Esophagus muscularis mucosa (tissue), 4 donors: ENCODE results near the gene TDRD12. TPM values are rescaled to one million over a fixed set of nuclear protein-coding genes. Genes with fewer than 3 reads are reported as not detected.

Experiments used
- DNase-seq: peaks from one replicate; pipeline ENCODE4 v3.0.0-alpha.2; 2017; ENCODE audit errors: extremely low spot score
- H3K27ac ChIP-seq, 4 donors: fragments of 200-600 bp; sonication (generic); replicated peaks in 1 of 4; 1 replicate in 3 of 4; 2 replicates in 1 of 4; pipeline ENCODE4 v1.5.1; 2016 to 2019; ENCODE audit warnings: mild to moderate bottlenecking in 1 of 4
- H3K27me3 ChIP-seq, 4 donors: fragments of 200-600 bp; sonication (generic); one replicate each; pipeline versions ENCODE4 v1.5.1 to v1.6.0; 2016 to 2019
- H3K36me3 ChIP-seq, 4 donors: fragments of 200-600 bp; sonication (generic); one replicate each; pipeline ENCODE4 v1.5.1; 2016 to 2019
- H3K4me1 ChIP-seq, 4 donors: fragments of 200-600 bp; sonication (generic); one replicate each; pipeline ENCODE4 v1.5.1; 2016 to 2019
- H3K4me3 ChIP-seq, 4 donors: fragments of 200-600 bp; sonication (generic); 1 replicate in 2 of 4; 2 replicates in 2 of 4; pipeline ENCODE4 v1.5.1; 2016 to 2019; ENCODE audit warnings: mild to moderate bottlenecking in 4 of 4, moderate library complexity in 1 of 4
- H3K9me3 ChIP-seq, 4 donors: fragments of 200-600 bp; sonication (generic); 1 replicate in 3 of 4; 2 replicates in 1 of 4; pipeline ENCODE4 v1.5.1; 2016 to 2019
- EP300 ChIP-seq: sonication (generic); formaldehyde crosslinking; IDR thresholded peaks from one replicate; pipeline ENCODE4 v1.6.1; 2017; ENCODE audit warnings: antibody characterized with exemption
- POLR2A ChIP-seq: fragments of 450-650 bp; IDR thresholded peaks from one replicate; pipeline ENCODE4 v1.6.1; 2017; ENCODE audit warnings: antibody characterized with exemption, moderate library complexity, mild to moderate bottlenecking, low read depth
- POLR2AphosphoS5 ChIP-seq, 2 donors: sonication (generic); formaldehyde crosslinking; IDR thresholded peaks; one replicate each; pipeline ENCODE4 v1.6.1; 2017; ENCODE audit warnings: antibody characterized with exemption in 2 of 2
- WGBS: methylation state at CpG from one replicate; pipeline ENCODE4 v1.1.5; 2018; 5-methylcytosine and 5-hydroxymethylcytosine counted together
- intact Hi-C: fragments of 100-400 bp; cut with DNase I; formaldehyde crosslinking; loops from one replicate; pipeline ENCODE4 v1.15.1; 2023
- total RNA-seq, 4 donors: library from RNA; depleted of rRNA; stranded (reverse); fragments of >200 nt; gene quantifications; one replicate each; pipeline versions ENCODE4 v1.1.0 to v1.2.1, GENCODE V29; 2016
- TF ChIP-seq, protein P1 (sequence below), 3 experiments: fragments of 200-600 bp in 2 of 3; fragments of 450-650 bp in 1 of 3; sonication (generic) in 2 of 3; IDR thresholded peaks; one replicate each; pipeline ENCODE4 v1.5.1; 2017 to 2019; ENCODE audit warnings: antibody characterized with exemption in 3 of 3, mild to moderate bottlenecking in 2 of 3, moderate library complexity in 1 of 3

The TDRD12 gene
- total RNA-seq, 4 donors from 2014 or later: 0.83 to 1.6 (median 1.3) TPM; not detected in 1

DNA sequence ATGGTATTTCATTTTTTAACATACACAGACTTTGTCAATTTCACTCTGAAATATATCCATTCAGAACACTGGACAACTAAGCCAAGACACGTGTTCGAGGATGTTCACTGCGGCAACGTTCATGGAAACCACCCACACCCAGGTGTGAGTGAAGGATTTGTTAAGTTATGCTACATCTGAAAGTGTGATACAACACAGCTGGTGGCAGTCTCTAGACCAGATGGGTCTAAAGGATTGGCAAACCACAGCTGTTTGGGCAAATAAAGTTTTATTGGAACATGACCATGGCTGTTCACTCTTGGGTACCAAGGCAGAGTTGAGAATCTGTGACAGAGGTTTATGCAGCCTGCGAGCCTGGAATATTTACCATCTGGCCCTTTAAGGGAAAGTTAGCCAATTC lies 138.0 kb downstream of the TDRD12 start:
- TF ChIP-seq, protein P1, sequence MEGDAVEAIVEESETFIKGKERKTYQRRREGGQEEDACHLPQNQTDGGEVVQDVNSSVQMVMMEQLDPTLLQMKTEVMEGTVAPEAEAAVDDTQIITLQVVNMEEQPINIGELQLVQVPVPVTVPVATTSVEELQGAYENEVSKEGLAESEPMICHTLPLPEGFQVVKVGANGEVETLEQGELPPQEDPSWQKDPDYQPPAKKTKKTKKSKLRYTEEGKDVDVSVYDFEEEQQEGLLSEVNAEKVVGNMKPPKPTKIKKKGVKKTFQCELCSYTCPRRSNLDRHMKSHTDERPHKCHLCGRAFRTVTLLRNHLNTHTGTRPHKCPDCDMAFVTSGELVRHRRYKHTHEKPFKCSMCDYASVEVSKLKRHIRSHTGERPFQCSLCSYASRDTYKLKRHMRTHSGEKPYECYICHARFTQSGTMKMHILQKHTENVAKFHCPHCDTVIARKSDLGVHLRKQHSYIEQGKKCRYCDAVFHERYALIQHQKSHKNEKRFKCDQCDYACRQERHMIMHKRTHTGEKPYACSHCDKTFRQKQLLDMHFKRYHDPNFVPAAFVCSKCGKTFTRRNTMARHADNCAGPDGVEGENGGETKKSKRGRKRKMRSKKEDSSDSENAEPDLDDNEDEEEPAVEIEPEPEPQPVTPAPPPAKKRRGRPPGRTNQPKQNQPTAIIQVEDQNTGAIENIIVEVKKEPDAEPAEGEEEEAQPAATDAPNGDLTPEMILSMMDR (IDR thresholded peaks at IDR 0.05): no peak
- TF ChIP-seq POLR2AphosphoS5 (IDR thresholded peaks at IDR 0.05) (no peak), POLR2A (no peak), EP300 (no peak)
- Histone ChIP-seq H3K36me3 (no peaks in the 10 kb centered on the region), H3K27ac (no peak overlapping the region), H3K9me3 (no peaks in the 10 kb centered on the region), H3K4me1 (no peaks in the 10 kb centered on the region), H3K4me3 (no peak overlapping the region), H3K27me3 (no peaks in the 10 kb centered on the region)
- no peak for DNase-seq
- intact Hi-C loops: no loop called here
- WGBS: 68% methylated on average over 5 of the region's 5 CpGs

DNA sequence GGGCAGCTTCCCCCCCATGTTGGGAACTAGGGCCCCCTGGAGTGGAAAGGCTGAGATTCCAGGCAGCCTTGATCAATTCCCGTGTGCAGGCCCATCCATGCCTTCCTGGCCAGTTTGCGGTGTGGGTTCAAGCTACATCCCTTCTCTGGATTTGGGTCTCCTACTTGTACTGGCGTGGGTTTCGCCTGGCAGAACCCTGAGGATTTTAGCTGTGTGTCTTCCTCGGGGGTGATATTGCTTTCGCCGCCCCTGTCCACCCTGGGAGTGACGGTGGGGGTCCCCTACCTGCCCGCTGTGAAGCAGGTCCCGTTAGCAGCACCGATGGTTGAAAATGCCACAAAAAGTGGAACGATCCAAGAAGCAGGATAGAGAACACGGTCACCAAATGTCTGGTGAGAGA lies 138.6 kb downstream of the TDRD12 start:
- intact Hi-C loops: no loop called here
- no peak for DNase-seq
- TF ChIP-seq POLR2AphosphoS5 (IDR thresholded peaks at IDR 0.05) (no peak), POLR2A (no peak), EP300 (no peak)
- TF ChIP-seq, protein P1 (IDR thresholded peaks at IDR 0.05): no peak
- no peaks in the 10 kb centered on the region for H3K36me3 ChIP-seq
- no peaks in the 10 kb centered on the region for H3K27me3 ChIP-seq
- no peak overlapping the region for H3K4me3 ChIP-seq
- WGBS: 93% methylated on average over 12 of the region's 13 CpGs
- no peaks in the 10 kb centered on the region for H3K4me1 ChIP-seq
- H3K27ac ChIP-seq: no peak overlapping the region
- H3K9me3 ChIP-seq: no peaks in the 10 kb centered on the region

DNA sequence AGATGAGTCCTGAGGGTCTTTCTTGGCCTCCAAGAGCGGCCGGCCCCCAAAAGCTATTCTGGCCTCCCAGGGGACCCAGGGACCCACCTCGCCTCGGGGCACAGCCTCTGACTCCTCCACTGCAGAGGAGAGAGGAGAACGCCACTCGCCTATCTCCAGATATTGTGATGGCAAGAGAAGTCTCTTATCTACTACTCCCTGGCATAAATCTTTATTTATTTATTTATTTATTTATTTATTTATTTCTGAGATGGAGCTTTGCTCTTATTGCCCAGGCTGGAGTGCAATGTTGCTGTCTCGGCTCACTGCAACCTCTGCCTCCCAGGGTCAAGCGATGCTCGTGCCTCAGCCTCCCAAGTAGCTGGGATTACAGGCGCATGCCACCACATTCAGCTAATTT lies 139.0 kb downstream of the TDRD12 start:
- no peak for TF ChIP-seq POLR2AphosphoS5 (IDR thresholded peaks at IDR 0.05)
- no peak for TF ChIP-seq EP300
- TF ChIP-seq, protein P1 (IDR thresholded peaks at IDR 0.05): no peak
- Histone ChIP-seq H3K4me1 (no peaks in the 10 kb centered on the region), H3K27me3 (no peaks in the 10 kb centered on the region), H3K9me3 (no peaks in the 10 kb centered on the region), H3K27ac (no peak overlapping the region), H3K36me3 (no peaks in the 10 kb centered on the region), H3K4me3 (no peak overlapping the region)
- intact Hi-C loops: no loop called here
- 92% methylated on average over 10 of the region's 10 CpGs for WGBS
- no peak for DNase-seq

DNA sequence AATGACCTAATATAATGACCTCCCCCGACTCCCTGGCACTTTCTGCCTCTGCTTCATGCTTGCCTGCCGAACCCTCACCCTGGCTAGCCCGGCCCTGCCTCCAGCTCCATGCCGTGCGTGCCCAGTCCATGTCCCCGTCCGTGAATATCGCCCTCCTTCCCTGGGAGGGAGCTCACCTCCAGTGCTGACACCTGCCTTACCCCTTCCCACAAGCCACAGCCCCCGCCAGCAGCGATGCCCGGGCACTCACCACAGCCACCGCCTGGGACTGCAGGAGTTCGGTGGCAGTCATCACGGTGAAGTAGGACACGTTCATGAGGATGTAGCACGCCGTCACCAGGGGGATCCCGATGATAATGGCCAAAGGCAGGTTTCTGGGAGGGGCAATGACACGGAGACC lies 140.0 kb downstream of the TDRD12 start:
- Histone ChIP-seq H3K36me3 (no peaks in the 10 kb centered on the region), H3K4me1 (no peaks in the 10 kb centered on the region), H3K9me3 (no peaks in the 10 kb centered on the region), H3K27ac (no peak overlapping the region), H3K27me3 (no peaks in the 10 kb centered on the region), H3K4me3 (no peak overlapping the region)
- TF ChIP-seq EP300 (no peak), POLR2A (no peak), POLR2AphosphoS5 (IDR thresholded peaks at IDR 0.05) (no peak)
- TF ChIP-seq, protein P1 (IDR thresholded peaks at IDR 0.05): no peak
- WGBS: 91% methylated on average over 17 of the region's 19 CpGs
- DNase-seq: no peak
- intact Hi-C loops: no loop called here

DNA sequence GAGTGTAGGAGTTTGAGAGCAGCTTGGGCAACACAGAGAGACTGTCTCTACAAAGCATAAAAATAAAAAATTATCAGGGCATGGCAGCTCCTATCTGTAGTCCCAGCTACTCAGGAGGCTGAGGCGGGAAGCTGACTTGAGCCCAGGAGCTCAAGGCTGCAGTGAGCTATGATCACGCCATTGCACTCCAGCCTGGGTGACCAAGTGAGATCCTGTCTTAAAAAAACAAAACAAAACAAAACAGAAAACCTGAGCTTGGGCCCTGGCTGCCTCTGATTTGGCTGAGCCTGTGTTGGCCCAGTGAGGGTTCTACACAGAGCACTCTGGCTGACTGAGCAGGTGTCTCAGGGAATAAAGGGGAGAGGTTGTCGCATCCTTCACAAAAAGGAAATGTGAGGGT lies 142.0 kb downstream of the TDRD12 start:
- Histone ChIP-seq H3K27me3 (no peaks in the 10 kb centered on the region), H3K36me3 (no peaks in the 10 kb centered on the region), H3K4me1 (no peaks in the 10 kb centered on the region), H3K27ac (no peak overlapping the region), H3K4me3 (no peak overlapping the region), H3K9me3 (no peaks in the 10 kb centered on the region)
- TF ChIP-seq EP300 (no peak), POLR2A (no peak), POLR2AphosphoS5 (IDR thresholded peaks at IDR 0.05) (no peak)
- TF ChIP-seq, protein P1 (IDR thresholded peaks at IDR 0.05): no peak
- intact Hi-C loops: no loop called here
- no peak for DNase-seq
- WGBS: 95% methylated on average over 3 of the region's 3 CpGs
